Liver (tissue), 9 donors: ENCODE results near the gene PDZD2. TPM values are rescaled to one million over a fixed set of nuclear protein-coding genes. Genes with fewer than 3 reads are reported as not detected.

Experiments used
- DNase-seq: peaks from one replicate; pipeline ENCODE4 v3.0.0-alpha.2; 2017; ENCODE audit warnings: low spot score
- H3K27ac ChIP-seq, 2 donors: one replicate each; pipeline ENCODE4 v1.7.0; 2013; ENCODE audit warnings: inconsistent platforms in 2 of 2, low read length in 2 of 2, control low read depth in 1 of 2, low read depth in 1 of 2, mild to moderate bottlenecking in 1 of 2
- H3K27me3 ChIP-seq, 4 donors: one replicate each; pipeline versions ENCODE4 v1.6.1 to v1.7.0; 2013; ENCODE audit warnings: low read length in 3 of 4, inconsistent platforms in 1 of 4, mild to moderate bottlenecking in 1 of 4, moderate library complexity in 1 of 4; ENCODE audit not compliant: control insufficient read depth in 4 of 4, insufficient read depth in 4 of 4
- H3K36me3 ChIP-seq, 4 donors: one replicate each; pipeline versions ENCODE4 v1.6.1 to v1.7.0; 2013; ENCODE audit warnings: low read length in 3 of 4, mild to moderate bottlenecking in 3 of 4, low read depth in 1 of 4, moderate library complexity in 1 of 4; ENCODE audit not compliant: control insufficient read depth in 4 of 4, insufficient read depth in 3 of 4
- H3K4me1 ChIP-seq, 4 donors: one replicate each; pipeline versions ENCODE4 v1.6.1 to v1.7.0; 2013; ENCODE audit warnings: low read length in 3 of 4, mild to moderate bottlenecking in 3 of 4, moderate library complexity in 1 of 4; ENCODE audit not compliant: control insufficient read depth in 4 of 4, insufficient read depth in 4 of 4
- H3K4me3 ChIP-seq, 3 donors: one replicate each; pipeline versions ENCODE4 v1.6.1 to v1.7.0; 2013; ENCODE audit warnings: low read length in 3 of 3, control low read depth in 1 of 3, low read depth in 1 of 3, mild to moderate bottlenecking in 1 of 3
- H3K9ac ChIP-seq, 2 donors: one replicate each; pipeline ENCODE4 v1.7.0; 2013; ENCODE audit warnings: low read length in 2 of 2, mild to moderate bottlenecking in 2 of 2, moderate library complexity in 2 of 2, control low read depth in 1 of 2, low read depth in 1 of 2
- H3K9me3 ChIP-seq, 4 donors: one replicate each; pipeline versions ENCODE4 v1.6.1 to v1.7.0; 2013; ENCODE audit warnings: low read length in 3 of 4; ENCODE audit not compliant: control insufficient read depth in 4 of 4
- ATF3 ChIP-seq: IDR thresholded peaks from 2 replicates; pipeline ENCODE4 v1.6.1; 2016; ENCODE audit warnings: antibody characterized with exemption
- CTCF ChIP-seq: fragments of 150-350 bp; IDR thresholded peaks from 2 replicates; pipeline ENCODE4 v1.5.1; 2017; ENCODE audit warnings: improper control_type of control experiment, low read depth, low read length; ENCODE audit not compliant: missing input control
- EGR1 ChIP-seq, 2 donors: IDR thresholded peaks; 2 replicates each; pipeline ENCODE4 v1.6.1; 2016 to 2018; ENCODE audit warnings: antibody characterized with exemption in 2 of 2, low read depth in 2 of 2
- FOXA1 ChIP-seq: IDR thresholded peaks from 2 replicates; pipeline ENCODE4 v1.6.1; 2016; ENCODE audit warnings: antibody characterized with exemption
- FOXA2 ChIP-seq: IDR thresholded peaks from 2 replicates; pipeline ENCODE4 v1.6.1; 2016; ENCODE audit warnings: antibody characterized with exemption
- GABPA ChIP-seq, 2 donors: IDR thresholded peaks in 1 of 2; conservative IDR thresholded peaks in 1 of 2; 2 replicates each; pipeline ENCODE4 v1.6.1; 2016; ENCODE audit warnings: antibody characterized with exemption in 2 of 2, mild to moderate bottlenecking in 1 of 2, moderate library complexity in 1 of 2
- HNF4A ChIP-seq, 2 donors: conservative IDR thresholded peaks; 2 replicates each; pipeline ENCODE4 v1.6.1; 2016; ENCODE audit warnings: antibody characterized with exemption in 2 of 2, mild to moderate bottlenecking in 2 of 2
- HNF4G ChIP-seq: IDR thresholded peaks from 2 replicates; pipeline ENCODE4 v1.6.1; 2016; ENCODE audit warnings: antibody characterized with exemption
- JUND ChIP-seq, 2 donors: IDR thresholded peaks; 2 replicates each; pipeline ENCODE4 v1.6.1; 2016; ENCODE audit warnings: antibody characterized with exemption in 2 of 2
- MAX ChIP-seq: IDR thresholded peaks from 2 replicates; pipeline ENCODE4 v1.6.1; 2016; ENCODE audit warnings: antibody characterized with exemption
- NR2F2 ChIP-seq: IDR thresholded peaks from 2 replicates; pipeline ENCODE4 v1.6.1; 2016; ENCODE audit warnings: antibody characterized with exemption
- RAD21 ChIP-seq, 2 donors: IDR thresholded peaks; 2 replicates each; pipeline ENCODE4 v1.6.1; 2016; ENCODE audit warnings: antibody characterized with exemption in 2 of 2, mild to moderate bottlenecking in 2 of 2
- REST ChIP-seq: IDR thresholded peaks from 2 replicates; pipeline ENCODE4 v1.6.1; 2016; ENCODE audit warnings: antibody characterized with exemption, mild to moderate bottlenecking
- RXRA ChIP-seq, 2 donors: IDR thresholded peaks; 2 replicates each; pipeline ENCODE4 v1.6.1; 2017 to 2018; ENCODE audit warnings: antibody characterized with exemption in 2 of 2, mild to moderate bottlenecking in 1 of 2
- SP1 ChIP-seq: IDR thresholded peaks from 2 replicates; pipeline ENCODE4 v1.6.1; 2018; ENCODE audit warnings: antibody characterized with exemption, mild to moderate bottlenecking
- TAF1 ChIP-seq: conservative IDR thresholded peaks from 2 replicates; pipeline ENCODE4 v1.6.1; 2016; ENCODE audit warnings: antibody characterized with exemption, mild to moderate bottlenecking
- YY1 ChIP-seq: IDR thresholded peaks from 2 replicates; pipeline ENCODE4 v1.6.1; 2016; ENCODE audit warnings: antibody characterized with exemption, mild to moderate bottlenecking
- ZBTB33 ChIP-seq: IDR thresholded peaks from 2 replicates; pipeline ENCODE4 v1.6.1; 2016; ENCODE audit warnings: antibody characterized with exemption
- WGBS: extraction: QIAGEN DNeasy Blood & Tissue Kit; methylation state at CpG from one replicate; pipeline ENCODE4 v1.1.7; 2013; 5-methylcytosine and 5-hydroxymethylcytosine counted together
- polyA plus RNA-seq, 2 donors: library from polyadenylated mRNA; stranded (reverse) in 1 of 2; unstranded in 1 of 2; fragments of 200-250 nt in 1 of 2; fragments of >200 nt in 1 of 2; fragmentation: Nextera tagmentation in 1 of 2; extraction: Ambion mirVana in 1 of 2; gene quantifications; one replicate each; pipeline versions ENCODE4 v1.2.1 to v1.2.3, GENCODE V29; 2013 to 2015
- total RNA-seq, 2 donors: library from RNA; depleted of rRNA; stranded (reverse); fragments of >200 nt; gene quantifications; one replicate each; pipeline ENCODE4 v1.2.3, GENCODE V29; 2014
- donor health status: healthy.
- donor health status: healthy.
- donor health status: healthy.
- donor health status: healthy.
- donor health status: healthy.

PDZD2 gene
- total and polyA plus RNA-seq, 4 donors: 0.27 to 1.1 (median 0.54) TPM

- Histone ChIP-seq H3K36me3 (no peaks in the 10 kb centered on the region), H3K27ac (no peak overlapping the region), H3K9me3 (peaks cover 0 to 2% (median 0%) of the 10 kb centered on the region in 4 donors), H3K27me3 (peaks cover 0 to 5% (median 0%) of the 10 kb centered on the region in 4 donors), H3K4me3 (no peak overlapping the region), H3K9ac (no peak overlapping the region), H3K4me1 (no peaks in the 10 kb centered on the region)
- no peak for TF ChIP-seq REST
- no peak for TF ChIP-seq HNF4G
- no peak for TF ChIP-seq SP1
- no peak for TF ChIP-seq ATF3
- no peak for TF ChIP-seq CTCF
- TF ChIP-seq RXRA (IDR thresholded peaks at IDR 0.05): no peak
- no peak for TF ChIP-seq EGR1 (IDR thresholded peaks at IDR 0.05; ENCODE audit: low read depth in 2 of 2)
- TF ChIP-seq JUND (IDR thresholded peaks at IDR 0.05): no peak
- no peak for TF ChIP-seq ZBTB33
- TF ChIP-seq FOXA2: no peak
- TF ChIP-seq YY1: no peak
- no peak for TF ChIP-seq RAD21 (IDR thresholded peaks at IDR 0.05)
- no peak for TF ChIP-seq FOXA1
- no peak for TF ChIP-seq NR2F2
- no peak for TF ChIP-seq HNF4A (conservative IDR thresholded peaks at IDR 0.05)
- TF ChIP-seq MAX: no peak
- no peak for TF ChIP-seq GABPA (IDR thresholded peaks at IDR 0.05 in 1 of 2, conservative IDR thresholded peaks at IDR 0.05 in 1 of 2)
- no peak for TF ChIP-seq TAF1
- WGBS: 72% methylated on average over 4 of the region's 4 CpGs
- DNase-seq: no peak
Measured at GRCh38 chr5:31867219-31867618, 228.3 kb downstream of the PDZD2 start.
